Pulmonary artery endothelial cell (primary cell): ENCODE results near the gene TUBB. TPM values are rescaled to one million over a fixed set of nuclear protein-coding genes. Genes with fewer than 3 reads are reported as not detected.
"Not testable (repeated sequence)": the region's sequence is repeated elsewhere in the genome, so short reads cannot be mapped to it uniquely, and the experiment has no call there.

ENCODE experiments used
- DNase-seq: peaks from one replicate; pipeline ENCODE4 v3.0.0-alpha.2; 2011; ENCODE audit warnings: low read depth, low spot score
- total RNA-seq: library from RNA; depleted of rRNA; stranded (reverse); fragments of >200 nt; gene quantifications from 2 replicates; pipeline ENCODE4 v1.2.3, GENCODE V29; 2014

The TUBB gene
- total RNA-seq, 1 donor from 2014 or later = 537 TPM

DNA sequence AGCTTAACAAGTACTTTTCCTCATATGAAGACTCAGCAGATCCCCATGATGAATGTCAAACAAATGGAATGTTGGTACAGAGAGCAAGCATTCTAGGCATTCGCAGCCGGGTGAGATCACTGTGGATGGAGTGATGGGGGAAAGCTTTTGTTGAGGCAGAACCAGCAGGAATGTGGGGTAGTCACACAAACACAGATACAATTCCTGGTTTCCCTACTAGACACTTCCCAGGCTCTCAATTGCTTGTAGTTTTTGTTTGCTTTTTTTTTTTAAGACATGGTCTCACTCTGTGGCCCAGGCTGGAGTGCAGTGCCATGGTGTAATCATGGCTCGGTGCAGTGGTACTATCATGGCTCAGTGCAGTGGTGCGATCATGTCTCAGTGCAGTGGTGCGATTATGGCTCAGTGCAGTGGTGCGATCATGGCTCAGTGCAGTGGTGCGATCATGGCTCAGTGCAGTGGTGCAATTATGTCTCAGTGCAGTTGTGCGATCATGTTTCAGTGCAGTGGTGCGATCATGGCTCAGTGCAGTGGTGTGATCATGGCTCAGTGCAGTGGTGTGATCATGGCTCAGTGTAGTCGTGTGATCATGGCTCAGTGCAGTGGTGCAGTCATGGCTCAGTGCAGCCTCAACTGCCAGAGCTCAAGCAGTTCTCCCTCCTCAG, 39.6 kb downstream of the TUBB start:
- DNase-seq = no peak

DNA sequence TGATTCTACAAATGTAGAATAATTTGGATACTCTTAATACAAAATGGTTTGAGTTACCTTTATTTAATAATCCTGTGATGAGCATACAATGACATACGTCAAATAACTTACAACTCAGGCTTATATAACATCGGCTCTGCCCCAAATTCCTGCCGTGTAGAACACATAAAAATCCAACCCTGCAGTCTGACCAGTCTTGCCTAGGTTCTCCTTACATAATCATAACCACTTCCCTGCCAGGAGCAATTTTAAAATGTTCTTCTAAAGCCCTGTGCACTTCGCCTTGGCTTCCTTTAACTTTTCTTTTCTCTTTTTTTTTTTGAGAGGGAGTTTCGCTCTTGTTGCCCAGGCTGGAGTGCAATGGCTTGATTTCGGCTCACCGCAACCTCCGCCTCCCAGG, 40.4 kb downstream of the TUBB start:
- DNase-seq = no peak

DNA sequence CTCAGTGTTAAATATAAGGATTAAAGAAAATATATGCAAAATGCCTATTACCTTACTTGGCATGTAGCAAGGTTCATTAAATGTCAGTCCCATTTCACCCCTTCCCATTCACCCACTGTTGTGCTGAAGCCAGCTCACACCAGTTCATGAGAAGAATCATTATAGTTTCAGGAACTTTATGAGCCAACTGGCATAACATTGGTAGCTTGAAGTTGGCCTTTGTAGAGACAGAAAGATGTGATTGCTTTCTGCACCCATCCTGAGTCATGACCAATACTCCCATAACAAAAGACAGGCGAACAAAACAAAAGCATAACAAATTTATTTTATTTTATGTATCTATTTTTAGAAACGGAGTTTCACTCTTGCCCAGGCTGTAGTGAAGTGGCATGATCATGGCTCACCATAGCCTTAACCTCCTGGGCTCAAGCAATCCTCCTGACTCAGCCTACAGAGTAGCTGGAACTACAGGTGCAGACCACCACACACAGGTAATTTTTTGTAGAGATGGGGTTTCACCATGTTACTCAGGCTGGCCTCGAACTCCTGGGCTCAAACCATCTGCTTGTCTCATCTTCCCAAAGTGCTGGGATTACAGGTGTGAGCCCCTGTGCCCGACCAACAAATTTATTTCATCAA, 41.8 kb downstream of the TUBB start:
- no peak for DNase-seq

DNA sequence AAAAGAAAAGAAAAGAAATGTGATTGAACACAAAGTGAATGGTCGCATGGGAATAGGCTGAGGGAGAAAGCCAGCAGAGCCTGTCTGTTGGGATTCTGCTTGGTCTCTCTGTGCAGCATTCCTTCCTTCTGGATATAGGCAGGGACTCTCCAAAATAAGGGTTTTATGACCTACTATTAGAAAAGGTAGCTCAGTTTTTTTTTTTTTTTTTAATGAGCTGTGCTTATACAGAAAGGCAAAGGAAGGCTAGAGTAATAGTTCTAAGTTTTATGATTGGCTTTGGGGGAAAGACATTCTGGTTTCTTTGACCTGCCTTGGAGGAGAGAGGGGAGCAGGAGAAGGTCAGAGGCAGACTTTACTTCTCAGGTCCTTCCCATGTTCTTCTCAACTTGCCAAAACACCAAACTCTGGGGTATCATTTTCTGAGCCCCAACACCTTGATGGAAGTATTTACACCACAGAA, 43.0 kb downstream of the TUBB start:
- no peak for DNase-seq

DNA sequence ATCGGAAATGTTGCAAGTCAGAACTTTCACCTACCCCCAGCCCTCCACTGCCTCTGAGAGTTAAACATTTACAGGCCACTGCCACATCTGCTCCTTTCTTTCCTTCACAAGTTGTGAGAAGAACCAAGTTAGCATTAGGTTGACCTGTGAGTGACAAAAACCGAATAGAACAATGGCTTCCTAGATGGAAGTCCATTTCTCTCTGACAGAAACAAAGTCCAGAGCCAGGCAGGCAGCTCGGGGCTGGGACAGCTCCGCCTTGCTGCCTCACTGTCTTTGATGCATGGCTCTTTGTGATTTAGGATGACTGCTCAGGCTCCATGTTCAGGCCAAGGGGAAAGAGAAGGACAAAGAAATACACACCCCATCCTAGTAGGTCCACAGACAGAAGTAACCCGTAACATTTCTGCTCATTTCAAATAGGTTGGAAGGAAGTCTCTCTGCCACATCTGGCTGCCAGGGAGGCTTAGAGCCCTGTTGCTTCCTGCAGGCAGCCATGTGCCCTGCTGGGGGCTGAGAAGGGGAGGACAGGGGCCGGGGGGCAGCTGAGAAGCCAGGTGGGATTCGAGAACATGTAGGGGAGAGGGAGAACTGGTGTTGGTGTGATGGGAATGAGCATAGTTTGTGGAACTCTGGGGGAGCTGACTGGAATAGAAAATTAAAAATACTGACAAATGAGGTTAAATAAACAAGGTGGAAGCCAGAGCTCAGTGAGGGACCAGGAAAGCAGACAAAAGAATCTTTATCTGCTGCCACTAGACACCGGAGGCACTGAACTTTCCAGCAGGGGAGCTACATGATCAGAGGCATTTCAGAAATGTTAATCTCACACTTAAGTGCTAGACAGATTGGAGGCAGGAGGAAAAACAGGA, 43.7 kb downstream of the TUBB start:
- DNase-seq = no peak

DNA sequence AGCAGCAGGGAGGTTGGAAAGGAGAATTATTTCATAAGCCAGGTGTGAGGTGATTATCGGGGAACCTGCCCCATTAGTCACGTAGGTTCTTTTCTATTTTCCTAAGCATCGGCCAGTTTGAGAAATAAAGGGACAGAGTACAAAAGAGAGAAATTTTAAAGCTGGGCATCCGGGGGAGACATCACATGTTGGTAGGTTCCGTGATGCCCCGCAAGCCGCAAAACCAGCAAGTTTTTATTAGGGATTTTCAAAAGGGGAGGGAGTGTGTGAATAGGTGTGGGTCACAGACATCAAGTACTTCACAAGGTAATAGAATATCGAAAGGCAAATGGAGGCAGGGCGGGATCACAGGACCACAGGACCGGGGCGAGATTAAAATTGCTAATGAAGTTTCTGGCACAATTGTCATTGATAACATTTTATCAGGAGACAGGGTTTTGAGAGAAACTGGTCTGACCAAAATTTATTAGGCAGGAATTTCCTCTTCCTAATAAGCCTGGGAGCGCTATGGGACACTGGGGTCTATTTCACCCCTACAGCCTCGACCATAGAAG, 44.4 kb downstream of the TUBB start:
- DNase-seq = not testable (repeated sequence)

DNA sequence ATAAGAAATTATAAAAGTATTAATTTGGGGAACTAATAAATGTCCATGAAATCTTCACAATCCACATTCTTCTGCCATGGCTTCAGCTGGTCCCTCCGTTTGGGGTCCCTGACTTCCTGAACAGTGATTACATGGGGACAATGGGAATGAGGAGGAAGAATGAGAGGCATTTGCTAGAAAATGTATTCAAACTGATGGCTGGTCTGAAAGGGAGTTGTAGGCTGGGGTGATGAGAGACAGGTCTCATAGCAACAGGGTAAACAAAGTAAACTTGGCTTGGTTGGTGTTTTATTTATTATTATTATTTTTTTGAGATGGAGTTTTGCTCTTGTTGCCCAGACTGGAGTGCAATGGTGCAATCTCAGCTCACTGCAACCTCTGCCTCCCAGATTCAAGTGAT, 45.3 kb downstream of the TUBB start:
- not testable (repeated sequence) for DNase-seq

DNA sequence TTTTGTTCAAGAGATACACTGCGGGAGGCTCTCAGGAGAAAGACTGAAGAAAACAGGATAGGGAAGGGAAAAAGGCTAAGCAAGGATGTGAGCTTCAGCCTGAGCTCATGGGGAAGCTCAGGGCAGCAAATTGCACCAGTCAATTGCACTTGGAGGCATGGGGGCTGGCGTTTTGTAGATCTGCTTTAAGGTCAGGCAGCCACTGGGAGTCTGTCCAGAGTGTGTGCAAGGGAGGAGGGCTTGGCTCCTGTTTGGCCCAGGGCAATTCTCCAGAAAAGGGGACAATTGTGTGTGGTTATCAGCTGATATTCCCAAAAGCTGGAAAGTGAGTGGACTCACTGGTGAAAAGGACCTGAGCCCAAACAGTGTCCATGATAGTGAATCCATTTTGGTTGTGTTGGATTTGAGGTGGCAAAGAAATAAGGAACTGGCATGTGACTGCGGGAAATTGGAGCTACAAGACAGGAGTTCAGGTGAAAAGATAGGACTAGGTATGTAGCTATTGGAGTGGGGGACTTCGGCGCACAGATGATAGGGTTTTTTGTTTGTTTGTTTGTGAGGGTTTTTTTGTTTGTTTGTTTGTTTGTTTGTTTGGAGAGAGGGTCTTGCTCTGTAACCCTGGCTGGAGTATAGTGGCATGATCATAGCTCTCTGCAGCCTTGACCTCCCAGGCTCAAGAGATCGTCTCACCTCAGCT, 46.5 kb downstream of the TUBB start:
- DNase-seq = no peak

DNA sequence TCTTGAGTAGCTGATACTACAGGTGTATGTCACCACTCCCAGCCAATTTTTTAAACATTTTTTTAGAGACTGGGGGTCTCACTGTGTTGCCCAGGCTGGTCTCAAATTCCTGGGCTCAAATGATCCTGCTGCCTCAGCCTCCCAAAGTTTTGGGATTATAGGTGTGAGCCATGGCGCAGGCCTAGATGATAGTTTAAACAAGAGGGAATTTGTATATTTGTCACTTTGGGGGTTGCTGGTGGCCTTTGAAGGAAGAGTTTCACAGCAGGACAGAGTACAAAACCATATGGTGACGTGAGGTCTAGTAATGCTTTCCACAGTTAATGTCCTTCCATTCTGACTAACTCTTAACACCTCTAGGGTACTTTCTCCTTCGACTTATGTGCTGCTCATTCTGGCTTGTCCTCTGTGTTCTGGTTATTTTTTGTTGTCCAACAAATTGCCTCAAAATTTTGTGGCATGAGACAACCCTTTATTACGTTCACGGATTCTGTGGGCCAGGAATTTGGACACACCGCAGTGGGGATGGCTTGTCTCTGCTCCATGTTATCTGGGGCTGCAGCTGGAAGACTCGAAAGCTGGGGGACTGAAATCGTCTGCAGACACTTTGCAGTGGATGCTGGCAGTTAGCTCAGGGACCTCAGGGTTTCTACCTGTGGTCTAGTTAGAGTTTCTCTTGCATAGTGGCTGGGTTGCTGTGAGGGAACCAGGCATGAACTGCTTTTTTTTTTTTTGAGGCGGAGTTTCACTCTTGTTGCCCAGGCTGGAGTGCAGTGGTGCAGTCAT, 47.2 kb downstream of the TUBB start:
- no peak for DNase-seq

DNA sequence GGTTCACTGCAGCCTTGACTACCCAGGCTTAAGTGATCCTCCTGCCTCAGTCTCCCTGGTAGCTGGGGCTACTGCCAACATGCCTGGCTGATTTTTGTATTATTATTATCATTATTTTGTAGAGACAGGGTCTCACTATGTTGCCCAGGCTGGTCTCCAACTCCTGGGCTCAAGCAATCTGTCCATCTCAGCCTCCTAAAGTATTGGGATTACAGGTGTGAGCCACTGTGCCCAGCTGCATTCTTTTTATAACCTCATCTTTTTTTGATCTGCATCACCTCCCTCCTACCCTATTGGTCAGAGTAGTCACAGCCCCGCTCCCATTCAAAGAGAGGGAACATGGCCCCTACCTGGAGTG, 47.8 kb downstream of the TUBB start:
- DNase-seq = no peak

DNA sequence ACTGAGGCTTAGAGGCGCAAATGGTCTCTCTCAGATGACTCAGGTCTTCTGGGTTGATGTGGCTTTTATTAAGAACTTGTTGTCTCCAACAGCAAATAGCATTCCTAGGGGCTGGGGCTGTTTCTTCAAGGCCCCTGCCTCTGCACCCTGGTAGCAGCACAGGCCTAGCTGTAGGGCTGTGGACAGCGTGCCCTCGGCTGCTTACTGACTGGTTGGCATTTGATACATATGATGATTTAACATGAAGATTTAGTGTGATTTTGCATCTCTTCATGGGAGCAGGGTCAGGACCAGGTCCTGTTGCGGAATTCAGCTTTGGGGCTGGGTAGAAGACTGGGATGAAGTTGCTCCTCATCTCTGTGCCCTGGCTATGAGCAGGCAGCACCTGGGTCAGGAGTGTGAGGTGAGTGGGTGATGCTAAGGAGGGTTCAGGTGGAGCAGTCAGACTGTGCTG, 48.5 kb downstream of the TUBB start:
- no peak for DNase-seq

DNA sequence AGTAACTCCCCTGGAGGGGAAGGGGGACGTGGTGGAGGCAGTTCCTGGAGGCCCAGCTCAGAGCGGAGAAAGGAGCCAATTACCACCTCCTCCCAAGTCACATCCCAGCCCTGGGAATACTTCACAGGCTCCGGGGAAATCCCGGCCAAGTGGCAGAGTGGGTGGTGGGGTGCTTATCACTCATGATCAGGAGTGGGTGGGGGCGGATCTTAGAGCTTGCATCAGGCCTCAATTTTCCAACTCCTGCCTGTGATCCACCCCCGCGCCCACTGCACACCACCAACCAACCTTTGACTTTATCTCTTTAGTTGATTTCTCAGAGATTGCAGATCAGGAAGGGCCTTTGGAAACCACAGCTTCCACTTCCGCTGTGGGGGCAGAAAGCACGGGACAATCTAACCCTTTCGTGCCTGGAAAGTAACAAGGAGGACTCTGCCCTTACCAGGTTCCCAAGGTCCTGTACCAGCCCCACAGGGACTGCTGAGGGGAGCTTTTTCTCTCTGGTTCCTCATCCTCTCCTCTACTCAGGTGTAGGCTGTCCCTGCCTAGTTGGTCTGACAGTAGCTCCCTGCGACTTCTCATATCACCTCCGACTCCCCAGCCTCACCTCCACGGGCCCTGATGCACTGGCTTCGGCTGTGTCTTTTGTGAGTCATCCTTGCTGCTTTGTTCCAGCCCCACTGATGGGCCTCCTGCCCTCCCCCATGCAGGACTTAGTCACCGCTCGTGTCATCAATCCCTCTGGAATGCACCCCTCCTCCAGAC, 49.1 kb downstream of the TUBB start:
- no peak for DNase-seq

DNA sequence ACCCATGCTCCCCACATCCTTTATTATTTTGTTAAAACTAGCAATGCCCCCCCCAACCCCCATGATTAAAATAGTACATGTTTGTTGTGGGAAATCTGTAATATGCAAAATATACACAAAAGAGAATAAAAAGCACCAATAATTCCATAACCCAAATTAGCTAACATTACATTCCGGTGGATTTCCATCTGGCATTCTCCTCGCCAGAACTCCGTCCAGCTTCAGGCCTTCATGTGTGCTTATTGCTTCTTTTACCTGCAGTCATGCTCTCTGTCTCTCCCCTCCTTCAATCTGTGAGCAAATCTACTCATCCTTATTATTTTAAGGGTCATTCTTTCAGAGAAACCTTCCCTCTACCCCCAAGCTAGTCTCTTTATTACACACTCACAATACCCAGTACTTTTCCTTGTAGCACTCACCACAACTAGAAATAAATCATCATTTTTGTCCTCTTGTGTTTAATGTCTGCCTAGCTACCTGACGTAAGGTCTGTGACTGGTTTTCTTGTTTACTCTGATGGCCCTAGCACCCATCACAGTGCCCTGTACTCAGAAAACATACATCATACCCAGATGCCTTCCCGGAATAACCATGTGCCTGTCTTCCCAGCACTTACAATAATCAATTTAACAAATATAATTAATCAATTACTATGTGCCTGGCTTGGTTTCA, 49.8 kb downstream of the TUBB start:
- DNase-seq = no peak

DNA sequence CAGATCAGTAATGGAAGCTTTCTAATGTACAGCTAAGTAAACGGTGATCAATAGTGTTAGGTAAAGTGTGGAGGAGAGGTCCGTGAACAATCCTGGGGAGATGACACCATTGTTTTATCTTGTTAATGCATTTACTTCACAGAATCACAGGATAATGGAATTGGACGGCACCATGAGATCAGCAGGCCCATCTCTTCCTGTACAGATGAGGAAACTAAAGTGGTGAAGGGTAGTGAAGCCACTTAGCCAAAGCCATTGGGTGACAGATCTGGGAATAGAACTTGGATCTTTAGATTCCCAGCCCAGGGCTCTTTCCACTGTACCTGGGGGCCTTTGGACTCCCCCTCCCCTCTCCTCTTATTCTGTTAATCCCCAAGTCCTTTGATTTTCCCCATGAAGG, 50.4 kb downstream of the TUBB start:
- DNase-seq = no peak

DNA sequence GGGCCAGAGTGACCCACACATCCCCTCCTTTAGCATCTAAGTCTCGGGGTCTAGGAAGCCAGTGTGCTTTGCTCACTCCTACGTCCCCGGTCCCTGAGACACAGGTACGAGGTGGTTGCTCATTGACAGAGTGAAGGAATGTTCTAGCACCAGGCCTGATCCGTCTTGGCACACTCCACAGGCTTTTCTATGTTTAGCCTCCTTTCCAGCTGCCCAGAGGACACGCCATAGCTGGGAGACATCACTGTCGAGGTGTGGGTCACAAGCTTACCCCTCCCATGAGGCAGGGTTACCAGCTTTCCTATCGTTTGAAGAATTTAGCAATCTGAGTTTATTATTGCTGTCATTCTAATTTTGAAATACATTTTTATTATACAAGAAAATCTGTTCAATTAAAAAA, 54.5 kb downstream of the TUBB start:
- no peak for DNase-seq
